Activated CD4-positive, alpha-beta T cell treated with anti-CD3 and anti-CD28 coated beads for 36 hours (primary cell): ENCODE data around the gene FARP2. TPM values are rescaled to one million over a fixed set of nuclear protein-coding genes. Genes with fewer than 3 reads are reported as not detected.

Source experiments
- ATAC-seq: fragments of 200-7000 bp; cut with Tn5 transposase; one replicate; pipeline ENCODE4 v1.10.0; 2021; ENCODE audit warnings: mild to moderate bottlenecking, moderate library complexity
- CTCF ChIA-PET: fragments of 350-600 bp; sonication (Branson Sonifier 250); formaldehyde crosslinking; loops from one replicate; lab custom pipeline; 2021; ENCODE audit warnings: antibody characterized with exemption; lab: Charles Lee
- POLR2A ChIA-PET: fragments of 350-600 bp; sonication (Branson Sonifier 250); formaldehyde crosslinking; loops from one replicate; lab custom pipeline; 2021; ENCODE audit warnings: antibody characterized with exemption, inconsistent platforms; lab: Charles Lee
- DNase-seq: peaks from one replicate; pipeline ENCODE4 v3.0.0-alpha.2; 2020
- H3K27ac Mint-ChIP-seq: one replicate; pipeline ENCODE4 v1.8.0; 2021; ENCODE audit warnings: mixed read lengths
- H3K27me3 Mint-ChIP-seq: one replicate; pipeline ENCODE4 v1.8.0; 2021; ENCODE audit warnings: mixed read lengths
- H3K36me3 Mint-ChIP-seq: one replicate; pipeline ENCODE4 v1.8.0; 2021; ENCODE audit warnings: low read depth, mixed read lengths
- H3K4me1 Mint-ChIP-seq: one replicate; pipeline ENCODE4 v1.8.0; 2021; ENCODE audit warnings: mixed read lengths
- H3K4me3 Mint-ChIP-seq: one replicate; pipeline ENCODE4 v1.8.0; 2021; ENCODE audit warnings: mild to moderate bottlenecking, moderate library complexity, mixed read lengths
- H3K9me3 Mint-ChIP-seq: one replicate; pipeline ENCODE4 v1.8.0; 2021; ENCODE audit warnings: low read depth, mixed read lengths
- intact Hi-C, 2 experiments: fragments of 100-400 bp; cut with DNase I in 1 of 2; cut with micrococcal nuclease in 1 of 2; formaldehyde crosslinking; loops; one replicate each; pipeline versions ENCODE4 v1.14.2 to v1.15.1; 2022 to 2024; cut with DNase I, micrococcal nuclease
- total RNA-seq, 2 experiments: library from RNA; stranded (reverse); gene quantifications; one replicate each; pipeline ENCODE4 v1.2.3, GENCODE V29; 2021

Gene FARP2
- total RNA-seq, 2 experiments from 2014 or later: 29.0 to 30.7 TPM

DNA sequence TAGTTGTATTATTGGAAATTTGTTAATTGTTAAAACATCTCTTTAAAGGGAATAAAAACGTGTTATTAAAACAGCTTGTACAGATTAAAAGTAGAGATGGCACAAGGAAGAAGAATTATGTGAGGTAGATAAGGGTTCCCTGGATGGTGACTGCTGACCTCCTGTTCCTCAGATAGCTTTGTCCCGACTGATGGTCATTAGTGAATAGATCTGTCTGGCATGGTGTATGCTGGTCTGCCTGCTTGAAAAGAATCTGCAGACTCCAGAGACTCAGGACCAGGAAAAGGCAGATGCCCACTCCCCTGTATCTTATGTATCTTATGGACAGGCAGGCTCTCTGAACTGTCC, 5.6 kb upstream of the FARP2 start:
- Mint-ChIP-seq H3K4me1 (peaks cover 17% of the 10 kb centered on the region), H3K36me3 (peaks cover 38% of the 10 kb centered on the region), H3K4me3 (no peak overlapping the region), H3K27me3 (no peaks in the 10 kb centered on the region), H3K9me3 (no peaks in the 10 kb centered on the region), H3K27ac (no peak overlapping the region)
- ChIA-PET CTCF (no interaction called here), POLR2A (no interaction called here)
- no peak for ATAC-seq
- intact Hi-C loops: loop anchor here (10.0 kb wide), 3 partner anchors 264 to 1326 kb away; partner anchors contain the start of genes DUSP28 (in 1 of the 2), NDUFA10 (in 1 of the 2) and RNPEPL1 (in 1 of the 2)
- DNase-seq: no peak

DNA sequence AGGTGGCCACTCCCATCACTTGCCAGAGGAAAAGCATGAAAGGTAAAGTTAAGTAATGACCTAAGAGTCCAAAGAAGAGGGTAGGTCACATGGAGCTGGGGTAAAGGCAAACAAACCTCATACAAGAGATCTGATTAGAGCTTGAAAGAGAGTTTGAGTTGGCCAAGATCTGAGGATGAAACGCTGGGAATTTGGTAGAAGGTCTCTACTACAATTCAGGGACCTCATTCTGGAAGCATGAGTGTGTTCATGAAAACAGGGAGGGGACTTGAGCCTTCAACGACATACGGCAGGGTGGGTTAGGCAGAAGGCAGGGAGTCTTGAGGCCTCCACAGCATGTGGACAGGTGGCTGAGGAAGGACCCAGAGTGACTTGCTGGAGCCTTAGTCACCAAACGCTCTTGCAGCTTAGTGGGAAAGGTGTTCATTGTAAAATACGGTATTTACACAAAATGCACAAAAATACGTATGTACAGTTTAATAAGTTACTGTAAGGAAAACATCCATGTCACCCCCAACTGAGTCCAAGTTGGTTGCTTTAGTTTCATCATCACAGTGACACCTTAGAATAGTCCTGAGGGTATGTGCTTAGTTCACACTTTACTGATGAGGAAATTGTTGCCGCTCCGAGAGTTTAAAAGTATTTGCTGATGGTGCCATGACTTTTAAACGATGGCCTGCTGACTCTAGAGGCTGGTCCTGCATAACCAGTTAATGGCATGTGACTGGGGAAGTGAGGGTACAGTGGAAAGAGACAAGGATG, 5.0 kb upstream of the FARP2 start:
- H3K27me3 Mint-ChIP-seq: no peaks in the 10 kb centered on the region
- no peak overlapping the region for H3K4me3 Mint-ChIP-seq
- DNase-seq: no peak
- intact Hi-C loops: loop anchor here (10.0 kb wide), 3 partner anchors 264 to 1326 kb away; partner anchors contain the start of genes DUSP28 (in 1 of the 2), NDUFA10 (in 1 of the 2) and RNPEPL1 (in 1 of the 2)
- POLR2A ChIA-PET: no interaction called here
- ATAC-seq: no peak
- peaks cover 17% of the 10 kb centered on the region for H3K4me1 Mint-ChIP-seq
- H3K9me3 Mint-ChIP-seq: no peaks in the 10 kb centered on the region
- H3K36me3 Mint-ChIP-seq: peaks cover 33% of the 10 kb centered on the region
- H3K27ac Mint-ChIP-seq: peak overlapping the region; percentile 7
- CTCF ChIA-PET: interaction anchor here (1.4 kb wide), 1 partner anchor 8 kb away, joined by 3 read pairs; no protein-coding TSS in a partner anchor

DNA sequence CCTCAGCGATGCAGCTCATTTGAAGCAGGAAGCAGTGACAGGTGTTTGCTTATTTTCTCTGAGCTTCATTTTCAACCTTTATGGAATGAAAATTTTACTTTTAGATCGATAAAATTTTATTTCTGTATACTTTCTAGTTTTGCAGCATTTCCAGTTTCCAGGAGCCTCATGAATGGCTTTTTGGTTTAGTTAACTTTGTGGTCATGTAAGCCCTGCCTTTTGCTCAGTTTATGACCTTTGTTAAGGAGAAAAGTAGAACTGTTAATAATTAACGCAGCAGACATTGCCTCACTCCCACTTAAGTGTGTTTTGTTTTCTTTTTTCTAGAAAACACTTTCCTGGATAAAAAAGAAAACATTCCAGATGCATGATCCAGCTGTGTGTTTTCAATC, 4.4 kb upstream of the FARP2 start:
- Mint-ChIP-seq H3K4me3 (no peak overlapping the region), H3K4me1 (peaks cover 17% of the 10 kb centered on the region), H3K27ac (no peak overlapping the region), H3K27me3 (no peaks in the 10 kb centered on the region), H3K36me3 (peaks cover 32% of the 10 kb centered on the region), H3K9me3 (no peaks in the 10 kb centered on the region)
- DNase-seq (no peak), ATAC-seq (no peak)
- ChIA-PET POLR2A (no interaction called here), CTCF (interaction anchor here (0.7 to 1.4 kb wide), 2 partner anchors 8 to 159 kb away, joined by 3 to 4 read pairs; no protein-coding TSS in a partner anchor)
- intact Hi-C loops: loop anchor here (10.0 kb wide), 3 partner anchors 263 to 1327 kb away; partner anchors contain the start of genes DUSP28 (in 1 of the 2), NDUFA10 (in 1 of the 2) and RNPEPL1 (in 1 of the 2)

DNA sequence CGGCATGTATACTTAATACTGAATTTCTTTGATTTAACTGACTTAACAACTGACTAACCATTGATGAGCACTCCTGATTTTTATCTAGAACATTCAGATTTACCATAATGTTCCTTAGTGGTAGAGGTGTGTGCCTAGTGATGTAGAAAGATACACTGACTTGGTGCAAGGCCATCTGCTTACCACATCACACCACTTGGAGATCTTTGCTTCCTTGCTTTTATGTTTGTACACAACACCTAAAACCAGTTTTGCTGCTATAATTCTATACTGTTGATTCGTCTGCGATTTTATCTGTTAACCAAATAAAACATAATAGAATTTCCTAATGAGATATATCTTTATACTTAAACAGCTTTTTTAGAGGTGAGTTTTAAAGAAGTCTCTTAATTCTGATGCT, 3.9 kb upstream of the FARP2 start:
- no peaks in the 10 kb centered on the region for H3K9me3 Mint-ChIP-seq
- no peak for ATAC-seq
- H3K4me1 Mint-ChIP-seq: peaks cover 20% of the 10 kb centered on the region
- H3K36me3 Mint-ChIP-seq: peaks cover 32% of the 10 kb centered on the region
- H3K27ac Mint-ChIP-seq: peak overlapping the region; percentile 47
- DNase-seq: no peak
- intact Hi-C loops: loop anchor here (10.0 kb wide), 3 partner anchors 263 to 1327 kb away; partner anchors contain the start of genes DUSP28 (in 1 of the 2), NDUFA10 (in 1 of the 2) and RNPEPL1 (in 1 of the 2)
- ChIA-PET POLR2A (no interaction called here), CTCF (interaction anchor here (0.7 to 1.4 kb wide), 2 partner anchors 9 to 159 kb away, joined by 3 to 4 read pairs; no protein-coding TSS in a partner anchor)
- no peaks in the 10 kb centered on the region for H3K27me3 Mint-ChIP-seq
- H3K4me3 Mint-ChIP-seq: no peak overlapping the region

DNA sequence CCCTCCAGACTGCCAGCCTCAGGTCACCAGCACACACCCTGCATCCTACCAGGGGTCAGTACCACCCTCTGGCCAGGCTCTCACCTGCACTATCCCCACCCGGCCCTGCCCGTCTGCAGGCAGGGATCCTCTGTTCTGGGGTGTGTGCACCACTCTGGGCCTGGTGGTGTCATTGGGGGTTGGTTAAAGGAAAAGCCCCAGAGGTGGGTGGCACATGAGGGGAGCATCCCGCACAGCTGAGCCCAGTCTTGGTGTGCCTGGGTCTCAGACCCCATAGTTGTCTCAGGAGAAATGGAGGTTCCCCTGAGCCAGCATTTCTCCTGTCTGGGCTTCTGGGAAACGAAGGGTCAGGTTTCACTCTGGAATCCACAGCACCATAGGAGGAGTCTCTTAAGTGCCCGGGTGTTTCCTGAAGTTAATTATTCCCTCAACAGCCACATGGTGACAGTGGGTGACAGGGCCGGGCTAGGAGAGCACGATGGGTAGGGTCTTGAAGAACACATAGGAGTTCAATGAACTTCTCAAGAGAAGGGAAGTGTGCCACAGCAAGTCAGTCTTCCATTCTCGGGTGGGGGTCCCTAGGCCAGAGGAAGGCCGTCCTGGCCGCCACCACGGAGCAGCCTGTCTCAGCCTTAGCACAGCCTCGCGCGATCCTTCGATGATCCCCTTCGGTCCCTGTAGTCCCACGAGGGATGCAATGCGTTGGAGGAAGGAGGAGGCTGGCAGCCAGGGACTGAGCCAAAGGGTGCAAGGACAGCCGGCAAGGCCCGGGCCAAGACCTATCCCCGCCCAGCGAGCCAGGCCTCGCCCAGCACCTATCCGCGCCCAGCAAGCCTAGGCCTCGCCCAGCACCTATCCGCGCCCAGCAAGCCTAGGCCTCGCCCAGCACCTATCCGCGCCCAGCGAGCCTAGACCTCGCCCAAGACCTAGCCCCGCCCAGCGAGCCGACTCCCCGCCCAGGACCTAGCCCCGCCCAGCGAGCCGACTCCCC, 1.1 kb upstream of the FARP2 start:
- Mint-ChIP-seq H3K4me1 (peaks cover 44% of the 10 kb centered on the region), H3K36me3 (peaks cover 23% of the 10 kb centered on the region), H3K27ac (peak overlapping the region; percentile 33), H3K4me3 (peak overlapping the region; percentile 8), H3K27me3 (no peaks in the 10 kb centered on the region), H3K9me3 (no peaks in the 10 kb centered on the region)
- intact Hi-C loops: loop anchor here (5.0 to 10.0 kb wide), 6 partner anchors 253 to 1330 kb away; partner anchors contain the start of genes DUSP28 (in 1 of the 2), ING5 (in 1 of the 2), MTERF4 (in 1 of the 2) and NDUFA10 (in 1 of the 2)
- CTCF ChIA-PET: no interaction called here
- ATAC-seq (peak; percentile 45), DNase-seq (peak; percentile 89)
- POLR2A ChIA-PET: no interaction called here

DNA sequence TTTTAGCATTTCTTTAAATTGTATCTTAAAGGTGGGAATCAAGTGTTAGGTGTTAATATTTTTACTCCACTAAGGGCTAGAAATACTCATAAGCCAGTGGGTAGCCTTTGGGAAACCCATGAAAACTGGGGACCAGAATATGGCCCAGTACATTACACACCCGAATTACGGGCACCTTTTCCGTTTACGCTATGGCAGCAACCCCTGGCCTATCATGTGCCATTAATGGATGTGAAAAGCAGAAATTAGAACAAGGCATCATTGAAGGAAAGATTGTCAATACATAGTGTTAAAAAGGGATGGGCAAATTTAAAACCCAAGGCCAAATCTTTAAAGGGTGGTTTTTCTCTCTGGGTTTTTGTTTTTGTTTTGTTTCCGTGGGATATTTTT, 781 bp downstream of the FARP2 start:
- DNase-seq: no peak
- POLR2A ChIA-PET: no interaction called here
- peaks cover 16% of the 10 kb centered on the region for H3K36me3 Mint-ChIP-seq
- H3K4me1 Mint-ChIP-seq: peaks cover 48% of the 10 kb centered on the region
- H3K9me3 Mint-ChIP-seq: no peaks in the 10 kb centered on the region
- peak overlapping the region; percentile 73 for H3K4me3 Mint-ChIP-seq
- no peaks in the 10 kb centered on the region for H3K27me3 Mint-ChIP-seq
- H3K27ac Mint-ChIP-seq: peak overlapping the region; percentile 56
- ATAC-seq: no peak
- intact Hi-C loops: loop anchor here (1.0 to 10.0 kb wide), 24 partner anchors 42 to 1332 kb away; partner anchors contain the start of genes HDLBP (in 2 of the 2), ING5 (in 2 of the 2), SEPTIN2 (in 2 of the 2) and STK25 (in 2 of the 2)
- CTCF ChIA-PET: no interaction called here

DNA sequence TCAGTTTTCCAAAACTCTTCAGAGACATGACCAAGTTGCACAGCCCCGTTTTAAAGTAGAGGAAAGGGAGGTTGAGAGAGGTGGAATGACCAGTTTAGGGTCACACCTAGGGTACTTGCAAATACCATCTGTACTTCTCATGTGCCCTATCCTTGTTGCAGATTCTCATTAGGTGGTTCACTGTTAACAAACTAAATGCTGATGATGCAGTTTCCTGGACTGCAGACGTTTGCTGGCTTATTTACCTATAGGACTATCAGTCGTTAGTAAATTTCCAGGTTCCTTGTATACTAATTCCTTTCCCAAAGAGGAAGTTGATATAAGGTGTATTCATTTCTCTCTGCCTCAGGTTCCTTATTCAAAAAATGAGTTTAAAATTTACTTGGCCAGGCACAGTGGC, 1.4 kb downstream of the FARP2 start:
- H3K9me3 Mint-ChIP-seq: no peaks in the 10 kb centered on the region
- peaks cover 44% of the 10 kb centered on the region for H3K4me1 Mint-ChIP-seq
- CTCF ChIA-PET: interaction anchor here (1.2 kb wide), 1 partner anchor 77 kb away, joined by 3 read pairs; no protein-coding TSS in a partner anchor
- intact Hi-C loops: loop anchor here (2.0 to 10.0 kb wide), 9 partner anchors 85 to 1333 kb away; partner anchors contain the start of genes DUSP28 (in 1 of the 2), ING5 (in 1 of the 2), MTERF4 (in 1 of the 2) and NDUFA10 (in 1 of the 2)
- H3K4me3 Mint-ChIP-seq: peak overlapping the region; percentile 73
- peaks cover 13% of the 10 kb centered on the region for H3K36me3 Mint-ChIP-seq
- POLR2A ChIA-PET: interaction anchor here (0.7 to 0.9 kb wide), 3 partner anchors 15 to 41 kb away, joined by 3 to 4 read pairs (median 4); partner anchors contain the start of gene SEPTIN2
- H3K27ac Mint-ChIP-seq: peak overlapping the region; percentile 56
- ATAC-seq (no peak), DNase-seq (no peak)
- no peaks in the 10 kb centered on the region for H3K27me3 Mint-ChIP-seq

DNA sequence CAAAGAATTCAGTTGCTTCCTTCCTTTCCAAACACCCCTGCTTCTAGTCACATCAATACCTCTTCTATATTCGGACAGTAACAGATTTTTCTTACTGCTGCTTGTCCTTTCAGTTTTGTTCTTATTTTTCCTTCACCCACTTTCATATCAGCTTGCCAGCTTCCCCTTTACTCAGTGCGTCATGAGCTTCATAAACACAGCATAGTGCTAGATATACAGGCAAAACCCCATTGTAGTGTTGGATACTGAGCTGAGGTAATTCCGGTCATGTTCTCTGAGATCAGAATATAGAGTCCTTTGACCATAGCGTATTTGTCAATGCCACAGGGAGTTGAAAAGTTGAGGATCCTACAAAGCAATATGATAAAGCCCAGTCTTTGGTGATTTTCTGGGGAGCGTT, 2.4 kb downstream of the FARP2 start:
- POLR2A ChIA-PET: interaction anchor here (0.9 kb wide), 2 partner anchors 14 to 42 kb away, joined by 3 to 4 read pairs; partner anchors contain the start of gene SEPTIN2
- Mint-ChIP-seq H3K4me3 (no peak overlapping the region), H3K27me3 (no peaks in the 10 kb centered on the region), H3K27ac (no peak overlapping the region), H3K9me3 (no peaks in the 10 kb centered on the region), H3K4me1 (peaks cover 37% of the 10 kb centered on the region), H3K36me3 (peaks cover 8% of the 10 kb centered on the region)
- intact Hi-C loops: loop anchor here (5.0 to 10.0 kb wide), 6 partner anchors 256 to 1334 kb away; partner anchors contain the start of genes DUSP28 (in 1 of the 2), ING5 (in 1 of the 2), MTERF4 (in 1 of the 2) and NDUFA10 (in 1 of the 2)
- DNase-seq: no peak
- no peak for ATAC-seq
- CTCF ChIA-PET: interaction anchor here (0.9 to 1.9 kb wide), 5 partner anchors 13 to 373 kb away, joined by 3 to 6 read pairs (median 3); no protein-coding TSS in a partner anchor

DNA sequence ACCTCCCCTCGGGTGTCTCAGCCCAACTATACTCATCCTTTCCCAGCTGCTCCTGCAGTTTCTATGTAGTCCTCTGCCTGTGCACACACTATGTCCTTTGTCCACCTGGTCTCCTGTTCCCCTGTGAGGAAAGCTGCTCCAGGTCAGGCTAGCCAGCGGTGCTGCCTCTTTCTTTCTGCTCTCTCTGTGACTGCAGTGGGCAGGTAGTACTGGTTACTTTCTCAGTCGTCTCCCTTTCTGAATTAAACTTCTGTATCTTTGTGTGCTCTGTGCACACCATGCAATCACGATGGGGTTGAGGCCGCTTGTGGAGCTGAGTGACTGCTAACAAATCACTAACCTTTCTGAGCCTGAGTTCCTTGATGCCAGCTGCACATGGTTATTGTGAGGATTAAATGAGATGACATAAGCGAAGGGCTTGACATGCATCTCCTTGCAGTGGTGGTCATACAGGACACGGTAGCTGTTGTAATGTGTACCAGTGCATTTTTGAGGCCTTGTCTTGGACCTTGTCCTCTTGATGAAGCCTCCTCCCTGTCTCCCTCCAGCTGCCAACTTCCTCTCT, 3.5 kb downstream of the FARP2 start:
- intact Hi-C loops: loop anchor here (5.0 to 10.0 kb wide), 6 partner anchors 255 to 1335 kb away; partner anchors contain the start of genes DUSP28 (in 1 of the 2), ING5 (in 1 of the 2), MTERF4 (in 1 of the 2) and NDUFA10 (in 1 of the 2)
- ChIA-PET POLR2A (interaction anchor here (0.7 kb wide), 1 partner anchor 84 kb away, joined by 3 read pairs; no protein-coding TSS in a partner anchor), CTCF (interaction anchor here (0.6 to 1.9 kb wide), 6 partner anchors 12 to 281 kb away, joined by 3 to 6 read pairs (median 3); no protein-coding TSS in a partner anchor)
- DNase-seq: no peak
- no peak for ATAC-seq
- no peak overlapping the region for H3K4me3 Mint-ChIP-seq
- H3K4me1 Mint-ChIP-seq: peaks cover 37% of the 10 kb centered on the region
- H3K27me3 Mint-ChIP-seq: no peaks in the 10 kb centered on the region
- H3K9me3 Mint-ChIP-seq: no peaks in the 10 kb centered on the region
- H3K27ac Mint-ChIP-seq: no peak overlapping the region
- peaks cover 4% of the 10 kb centered on the region for H3K36me3 Mint-ChIP-seq

DNA sequence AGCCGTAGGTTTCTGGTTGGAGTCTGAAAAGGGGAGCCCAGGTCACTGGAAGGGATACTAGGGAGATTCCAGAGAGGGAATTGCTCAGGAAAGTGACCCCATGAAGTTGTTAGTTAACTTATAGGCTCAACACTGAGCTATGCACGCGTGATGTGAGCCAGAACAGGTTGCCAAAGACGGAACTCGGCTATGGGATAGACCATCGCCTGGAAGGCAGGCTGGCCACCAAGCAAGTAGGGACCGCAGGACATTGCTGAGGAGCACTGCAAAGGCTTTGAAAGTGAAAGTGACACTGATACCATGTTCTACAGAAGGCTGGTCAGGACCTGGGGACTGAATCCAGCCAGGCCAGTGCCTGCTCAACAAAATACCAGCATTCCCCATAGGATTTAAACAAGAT, 7.3 kb downstream of the FARP2 start:
- no peak for DNase-seq
- Mint-ChIP-seq H3K4me1 (peaks cover 21% of the 10 kb centered on the region), H3K4me3 (no peak overlapping the region), H3K9me3 (no peaks in the 10 kb centered on the region), H3K27ac (no peak overlapping the region), H3K27me3 (no peaks in the 10 kb centered on the region), H3K36me3 (peaks cover 2% of the 10 kb centered on the region)
- ATAC-seq: no peak
- ChIA-PET CTCF (interaction anchor here (0.7 kb wide), 1 partner anchor 544 kb away, joined by 3 read pairs; no protein-coding TSS in a partner anchor), POLR2A (no interaction called here)
- intact Hi-C loops: no loop called here
